CD4-positive, alpha-beta T cell treated with Interferon alpha-2 for 1 hour (primary cell): Measurements from ENCODE around the gene MCAT.

Experiments used
- DNase-seq, 2 donors: peaks; one replicate each; pipeline ENCODE4 v3.0.0-alpha.2; 2020 to 2022

Gene MCAT

DNA sequence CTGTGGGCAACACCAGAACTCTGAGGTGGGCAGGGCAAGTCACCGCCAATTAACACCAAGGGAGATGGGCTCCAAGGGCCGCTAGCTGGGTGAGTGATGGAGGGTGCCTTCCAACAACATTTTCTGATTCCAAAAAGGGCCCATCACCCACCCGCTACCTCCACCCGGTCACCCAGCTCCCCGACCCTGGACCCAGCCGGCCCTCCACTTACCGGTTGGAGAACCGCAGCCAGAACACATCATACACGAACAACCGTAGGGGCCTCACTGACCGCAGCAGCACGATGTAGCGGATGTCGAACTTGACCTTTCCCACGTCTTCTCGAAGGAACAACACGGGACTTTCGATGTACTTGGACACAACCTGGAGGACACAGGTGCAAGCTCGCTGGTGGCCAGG, 29.0 kb upstream of the MCAT start:
- DNase-seq = no peak

DNA sequence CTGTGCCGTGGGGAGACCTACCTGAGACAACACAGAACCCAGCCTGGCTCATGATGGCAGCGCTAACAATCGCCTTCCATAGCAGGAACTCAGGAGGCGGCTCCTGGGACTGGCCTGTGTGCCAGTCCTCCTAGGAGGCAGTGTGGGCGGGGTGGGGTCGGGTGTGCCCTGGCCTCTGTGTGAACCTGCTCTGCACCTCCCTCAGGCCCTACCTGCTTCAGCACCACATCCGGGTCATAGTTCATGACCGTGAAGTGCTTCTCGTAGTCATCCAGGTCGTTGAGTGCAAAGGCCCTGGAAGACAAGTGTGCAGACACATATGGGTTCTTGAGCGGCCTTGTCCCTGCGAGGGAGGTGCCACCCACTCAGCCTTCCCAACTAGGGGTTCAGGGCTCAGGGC, 28.4 kb upstream of the MCAT start:
- no peak for DNase-seq

DNA sequence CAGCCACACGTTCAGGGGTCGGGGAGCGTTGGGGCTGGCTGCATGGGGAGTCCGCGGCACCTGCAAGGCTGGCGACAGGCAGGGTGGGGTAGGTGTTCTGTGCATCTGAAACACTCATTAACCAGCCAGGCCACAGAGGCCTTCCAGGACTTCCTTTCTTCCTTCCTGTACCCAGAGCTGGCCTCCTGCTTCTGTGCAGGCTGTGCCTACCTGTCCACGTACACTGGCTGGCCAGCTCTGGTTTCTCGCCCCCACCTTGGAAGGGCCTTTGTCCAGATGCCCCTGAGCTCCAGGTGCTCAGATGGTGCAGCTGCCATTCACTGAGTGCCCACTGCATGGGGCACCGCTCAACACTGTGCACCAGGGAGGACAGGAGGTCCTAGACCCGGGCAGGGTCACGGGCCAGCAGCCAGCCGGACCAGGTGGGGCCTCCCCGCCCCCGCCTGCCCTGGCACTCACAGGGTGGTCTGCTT, 27.9 kb upstream of the MCAT start:
- no peak for DNase-seq

DNA sequence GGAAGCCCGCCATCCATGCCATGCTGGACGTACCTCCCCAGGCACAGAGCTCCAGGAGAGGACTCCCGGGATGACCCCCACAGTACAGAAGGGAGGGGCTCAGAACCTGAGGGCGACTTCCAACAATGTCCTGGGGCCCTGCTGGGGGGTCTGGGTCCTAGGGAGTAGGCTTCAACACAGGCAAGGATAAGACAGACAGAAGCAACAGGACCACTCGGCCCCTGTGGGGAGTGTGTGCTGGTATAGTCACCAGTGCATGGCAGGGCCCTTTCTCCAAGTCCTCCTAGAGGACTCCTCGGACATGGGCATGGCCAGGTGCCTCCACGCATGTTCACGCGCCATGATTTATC, 26.9 kb upstream of the MCAT start:
- DNase-seq = no peak

DNA sequence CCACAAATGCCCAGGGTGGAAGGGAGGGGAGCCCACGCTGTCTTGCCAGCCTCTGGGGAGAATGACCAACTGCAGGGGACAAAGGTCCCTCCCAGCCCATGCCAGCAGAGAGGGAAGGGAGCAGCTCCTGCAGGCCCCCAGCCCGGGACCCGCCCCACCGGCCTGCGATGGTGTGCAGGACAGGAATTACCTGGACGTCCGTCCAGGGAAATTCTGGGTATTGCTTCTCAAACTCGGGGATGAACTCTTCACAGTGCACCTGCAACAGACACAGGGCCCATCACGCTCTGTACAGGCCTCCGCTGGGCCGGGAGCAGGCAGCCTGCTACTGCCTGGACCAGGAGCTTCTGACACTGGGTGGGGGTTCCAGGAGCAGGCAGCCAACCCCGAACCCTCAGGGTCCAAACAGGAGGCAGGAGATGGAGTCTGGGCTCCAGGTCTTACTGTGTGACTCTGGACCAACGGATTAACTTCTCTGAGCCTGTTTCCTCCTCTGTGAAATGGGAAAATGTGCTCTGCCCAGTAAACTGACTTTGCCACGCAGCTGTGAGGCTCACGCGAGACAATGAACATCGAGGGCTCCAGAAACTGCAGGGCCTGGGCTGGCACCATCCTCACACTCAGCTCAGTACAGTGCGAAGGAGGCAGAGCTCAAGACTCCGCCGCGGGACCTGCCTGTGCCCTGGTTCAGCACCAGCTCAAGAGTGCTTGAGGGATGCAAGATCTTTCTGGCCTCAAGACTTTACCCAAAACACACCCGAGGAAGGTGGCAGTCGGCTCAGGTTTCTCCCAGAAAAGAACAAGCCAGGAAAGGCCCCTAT, 26.3 kb upstream of the MCAT start:
- no peak for DNase-seq

DNA sequence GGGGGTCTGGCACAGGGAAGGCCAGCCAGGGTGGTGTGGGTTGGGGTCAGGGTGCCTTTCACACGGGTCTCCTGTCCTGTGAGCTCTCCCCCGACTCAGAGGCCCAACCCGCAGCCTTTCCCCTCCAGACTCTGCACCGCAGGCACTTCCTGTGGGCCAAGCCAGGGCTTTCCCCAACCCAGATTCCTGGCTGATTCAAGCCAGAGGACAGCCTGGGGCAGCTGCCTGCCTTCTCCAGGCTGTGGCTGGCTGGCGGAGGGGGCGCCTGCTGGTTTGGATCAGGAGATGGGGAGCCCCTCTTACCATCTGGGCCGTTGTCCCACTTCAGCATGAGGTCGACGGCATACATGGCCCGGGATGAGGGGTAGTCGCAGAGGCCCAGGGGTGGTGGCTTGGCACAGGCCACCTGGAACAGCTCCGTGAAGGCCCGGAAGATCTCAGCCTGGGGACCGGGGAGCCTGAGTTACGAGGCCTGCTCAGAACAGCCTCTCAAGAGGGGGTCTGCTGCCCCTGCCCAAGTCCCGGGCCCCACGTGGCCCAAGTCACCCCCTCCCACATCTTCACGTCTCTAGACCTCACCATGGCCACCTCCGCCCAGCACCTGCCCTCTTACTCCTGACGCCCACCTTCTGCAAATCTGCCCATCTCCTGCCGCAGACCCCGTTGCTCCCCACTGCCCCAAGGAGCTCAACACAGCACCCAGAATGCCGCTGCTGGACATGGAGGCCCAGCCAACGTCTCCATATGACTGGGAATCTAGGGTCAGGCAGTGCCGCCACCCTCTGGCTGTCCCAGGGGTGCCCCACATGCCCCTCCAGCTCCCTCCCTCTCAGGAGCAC, 25.5 kb upstream of the MCAT start:
- DNase-seq = no peak

DNA sequence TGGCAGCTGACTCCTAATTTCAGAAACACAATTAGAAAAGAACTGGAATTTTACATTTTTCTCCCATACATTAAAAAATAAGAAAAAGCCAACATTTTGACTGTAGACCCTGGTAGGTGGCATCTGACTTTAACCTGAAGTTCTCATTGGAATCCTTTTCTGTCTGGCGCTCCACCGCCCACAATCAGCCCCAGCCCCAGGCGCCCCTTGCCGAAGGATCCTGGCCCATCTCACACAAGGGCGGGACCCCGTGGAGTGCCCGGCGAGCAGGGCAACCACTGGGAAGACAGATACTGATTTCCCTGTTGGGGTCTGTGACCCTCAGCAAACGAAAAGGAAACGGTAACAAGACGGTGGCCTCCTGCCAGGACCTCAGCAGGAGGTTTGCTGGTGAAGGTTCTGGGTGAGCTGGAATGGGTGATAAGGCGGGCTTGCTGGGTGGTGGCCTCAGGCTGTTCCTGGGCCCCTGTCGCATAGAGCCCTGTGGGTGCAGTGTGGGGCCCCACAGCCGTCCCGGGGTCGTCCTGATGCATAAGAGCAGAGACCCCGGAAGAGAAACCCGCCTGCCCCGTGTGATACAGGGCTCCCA, 23.9 kb upstream of the MCAT start:
- DNase-seq = no peak

DNA sequence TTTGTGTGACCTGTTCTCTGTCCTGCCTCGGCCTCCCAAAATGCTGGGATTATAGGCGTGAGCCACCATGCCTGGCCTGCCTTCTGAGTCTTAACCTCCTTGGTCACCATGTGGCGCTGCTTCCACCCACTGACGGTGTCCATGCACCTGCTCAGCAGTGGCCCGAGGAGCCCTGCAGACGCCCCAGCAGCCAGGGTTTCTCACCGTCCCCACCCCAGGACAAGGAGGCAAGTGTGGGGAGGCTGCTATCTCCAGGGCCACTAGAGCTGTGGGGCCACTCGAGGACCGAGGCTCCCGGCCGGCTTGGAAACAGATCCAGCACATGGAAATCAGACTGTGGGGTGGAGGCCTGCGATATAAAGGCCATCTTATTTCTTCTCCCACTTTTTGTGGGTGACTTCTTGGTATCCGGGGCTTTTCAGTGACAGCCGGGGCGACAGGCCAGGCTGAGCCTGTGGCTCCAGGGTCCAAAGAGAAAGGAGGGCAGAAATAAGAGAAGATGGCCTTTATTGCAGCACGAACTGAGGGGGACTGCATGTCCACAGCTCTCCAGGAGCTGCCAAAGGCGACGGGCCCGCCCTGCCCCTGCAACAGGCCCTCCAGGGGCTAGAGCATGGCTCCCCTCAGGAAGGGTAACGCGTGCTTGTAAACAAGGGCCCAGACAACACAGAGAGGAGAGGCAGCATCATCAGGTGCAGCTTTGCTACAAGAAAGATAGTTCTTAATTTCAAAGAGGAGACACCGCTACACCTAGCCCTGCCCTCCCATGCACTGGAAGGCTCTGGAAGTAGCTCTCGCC, 23.1 kb upstream of the MCAT start:
- no peak for DNase-seq

DNA sequence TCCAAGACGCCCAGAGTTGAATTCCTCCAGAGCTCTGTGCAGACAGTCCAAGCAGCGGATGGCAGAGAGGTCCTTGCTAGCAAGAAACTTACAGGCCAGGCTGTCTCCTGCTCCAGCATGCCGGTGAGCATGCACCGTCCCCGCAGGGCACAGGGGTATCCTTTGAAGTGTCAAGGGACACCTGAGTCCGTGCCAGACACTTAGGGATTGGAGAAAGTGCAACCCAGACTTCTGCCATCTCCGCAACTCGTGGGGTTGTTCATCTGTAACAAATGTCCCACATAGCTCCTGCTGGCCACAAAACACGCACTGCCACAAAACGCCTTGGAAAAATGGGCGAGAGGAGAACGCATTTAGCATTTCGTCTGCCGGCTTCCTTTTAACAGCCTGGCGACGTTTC, 21.4 kb upstream of the MCAT start:
- no peak for DNase-seq

DNA sequence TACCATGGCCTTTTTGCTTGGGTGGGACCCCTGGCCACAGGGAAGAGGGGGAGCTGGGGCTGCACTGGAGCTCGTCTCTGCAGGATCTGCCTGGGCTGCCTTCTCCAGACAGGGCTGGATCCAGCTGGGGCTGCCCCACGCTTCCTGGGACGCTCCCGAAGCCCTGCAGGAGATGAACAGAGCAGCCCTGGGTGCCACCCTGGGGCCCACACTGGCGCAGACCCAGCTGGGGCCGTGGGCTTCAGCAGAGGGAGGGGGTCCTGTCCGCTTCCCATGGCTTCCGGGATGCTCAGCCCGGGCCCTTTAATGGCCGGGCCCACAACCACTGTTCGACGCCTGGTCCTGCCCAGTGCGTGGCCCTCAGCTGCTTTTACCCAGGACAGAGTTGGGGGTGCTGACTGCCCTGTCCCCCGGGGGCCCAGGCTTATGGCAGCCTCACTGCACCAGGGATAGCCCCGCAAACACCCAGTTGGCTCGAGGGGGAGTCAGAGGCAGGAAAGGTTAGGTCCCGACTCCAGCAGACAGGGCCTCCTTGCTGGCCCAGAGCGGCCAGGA, 20.1 kb upstream of the MCAT start:
- no peak for DNase-seq

DNA sequence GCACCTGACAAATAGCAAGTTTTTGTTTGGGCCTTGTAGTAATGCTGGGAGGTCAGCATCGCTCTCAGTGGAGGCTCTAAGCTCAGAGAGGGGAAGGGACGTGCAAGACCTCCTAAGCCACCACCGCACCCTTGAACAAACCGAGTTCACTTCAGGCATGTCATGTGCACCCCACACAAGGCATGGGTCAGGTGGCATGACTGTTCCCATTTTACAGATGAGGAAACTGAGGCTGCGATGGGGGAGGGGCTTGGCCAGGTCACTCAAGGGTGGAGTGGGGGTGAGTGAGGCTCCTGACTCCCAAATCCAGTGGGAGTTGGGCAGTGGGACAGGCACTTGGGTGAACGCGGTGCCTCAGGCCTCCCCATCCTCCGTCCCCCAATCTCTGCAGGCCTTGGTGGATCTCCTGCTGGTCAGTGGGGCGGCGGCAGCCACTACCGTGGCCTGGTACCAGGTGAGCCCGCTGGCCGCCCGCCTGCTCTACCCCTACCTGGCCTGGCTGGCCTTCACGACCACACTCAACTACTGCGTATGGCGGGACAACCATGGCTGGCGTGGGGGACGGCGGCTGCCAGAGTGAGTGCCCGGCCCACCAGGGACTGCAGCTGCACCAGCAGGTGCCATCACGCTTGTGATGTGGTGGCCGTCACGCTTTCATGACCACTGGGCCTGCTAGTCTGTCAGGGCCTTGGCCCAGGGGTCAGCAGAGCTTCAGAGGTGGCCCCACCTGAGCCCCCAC, 19.4 kb upstream of the MCAT start:
- no peak for DNase-seq

DNA sequence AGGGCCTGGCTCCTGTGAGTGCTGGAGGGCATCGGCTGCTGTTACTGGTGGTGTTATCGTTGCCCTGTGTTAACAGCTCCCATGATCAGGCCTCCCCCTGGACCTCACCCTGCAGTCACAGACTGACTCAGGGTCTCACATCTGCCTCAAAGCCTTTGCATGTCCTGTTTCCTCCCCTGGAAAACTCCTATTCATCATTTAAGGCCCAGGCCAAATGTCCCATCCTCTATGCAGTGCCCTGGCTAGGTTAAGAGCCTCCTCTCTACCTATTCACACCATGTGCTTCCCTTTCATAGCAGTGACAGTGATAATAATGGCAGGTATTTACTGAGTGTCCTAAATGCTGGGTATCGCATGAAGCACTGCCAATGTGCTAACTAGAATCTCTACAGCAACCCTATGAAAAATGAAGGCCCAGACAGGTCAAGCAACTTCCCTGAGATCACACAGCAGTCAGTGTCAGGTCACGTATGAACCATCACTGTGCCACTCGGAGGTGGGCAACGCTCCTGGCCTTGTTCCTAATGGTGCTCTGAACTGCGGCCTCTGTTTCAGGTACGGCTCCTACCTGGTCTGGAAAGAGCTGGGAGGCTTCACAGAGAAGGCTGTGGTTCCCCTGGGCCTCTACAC, 17.4 kb upstream of the MCAT start:
- DNase-seq = no peak

DNA sequence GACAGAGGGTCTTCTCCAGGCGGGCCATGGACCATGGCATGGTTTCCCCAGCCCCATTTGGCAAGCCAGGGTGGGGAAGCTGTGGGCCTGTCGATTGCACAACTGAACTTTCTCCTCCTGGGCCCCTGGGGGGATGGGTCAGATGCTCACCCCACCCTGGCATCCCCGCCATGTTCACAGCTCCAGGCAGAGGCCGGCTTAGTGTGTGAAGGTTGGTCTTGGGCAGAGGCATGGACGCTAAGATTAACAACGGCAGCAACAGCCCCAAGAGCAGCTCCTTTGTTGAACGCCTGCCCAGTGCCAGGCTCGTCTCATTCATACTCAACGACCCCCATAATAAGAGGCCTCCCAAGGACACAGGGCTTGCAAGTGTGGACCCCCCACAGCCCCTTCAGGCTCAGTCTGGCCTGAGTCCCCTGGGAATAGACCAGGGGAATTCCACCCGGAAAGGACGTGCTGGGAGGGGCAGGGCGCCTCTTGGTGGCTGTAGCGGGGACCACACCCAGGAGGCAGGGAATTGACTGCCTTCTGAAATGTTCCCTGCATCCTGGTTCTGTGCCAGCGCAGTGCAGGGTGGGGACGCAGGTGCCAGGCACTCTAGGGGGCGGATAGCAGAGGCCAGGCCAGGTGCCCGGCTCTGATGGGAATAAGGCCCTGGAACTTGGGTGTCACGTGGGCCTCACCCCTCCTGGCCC, 16.4 kb upstream of the MCAT start:
- DNase-seq = no peak

DNA sequence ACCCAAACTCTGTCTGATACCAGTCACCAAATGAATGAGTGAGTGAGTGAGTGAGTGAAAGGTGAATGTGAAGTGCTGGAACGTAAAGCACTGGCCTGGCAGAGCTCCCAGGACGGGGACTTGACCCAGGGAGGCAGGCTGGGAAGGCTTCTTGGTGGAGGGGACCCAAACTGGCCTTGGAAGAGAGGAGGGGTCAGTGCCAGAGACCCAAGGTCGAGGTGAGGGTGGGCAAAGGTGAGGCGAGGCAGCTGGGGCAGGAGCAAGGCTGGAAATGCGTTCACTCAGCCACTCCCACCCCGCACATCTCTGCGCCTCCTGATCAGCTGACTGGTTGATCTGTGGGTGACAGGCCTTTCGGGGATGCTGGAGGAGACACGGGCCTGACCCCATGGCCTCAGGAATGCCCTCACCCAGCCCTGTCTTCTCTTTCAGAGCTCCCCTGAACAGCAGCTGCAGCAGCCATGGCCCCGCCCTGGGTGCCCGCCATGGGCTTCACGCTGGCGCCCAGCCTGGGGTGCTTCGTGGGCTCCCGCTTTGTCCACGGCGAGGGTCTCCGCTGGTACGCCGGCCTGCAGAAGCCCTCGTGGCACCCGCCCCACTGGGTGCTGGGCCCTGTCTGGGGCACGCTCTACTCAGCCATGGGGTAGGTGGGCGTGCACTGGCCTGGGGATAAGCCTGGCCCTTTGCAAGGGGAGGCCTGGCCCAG, 15.7 kb upstream of the MCAT start:
- DNase-seq = no peak

DNA sequence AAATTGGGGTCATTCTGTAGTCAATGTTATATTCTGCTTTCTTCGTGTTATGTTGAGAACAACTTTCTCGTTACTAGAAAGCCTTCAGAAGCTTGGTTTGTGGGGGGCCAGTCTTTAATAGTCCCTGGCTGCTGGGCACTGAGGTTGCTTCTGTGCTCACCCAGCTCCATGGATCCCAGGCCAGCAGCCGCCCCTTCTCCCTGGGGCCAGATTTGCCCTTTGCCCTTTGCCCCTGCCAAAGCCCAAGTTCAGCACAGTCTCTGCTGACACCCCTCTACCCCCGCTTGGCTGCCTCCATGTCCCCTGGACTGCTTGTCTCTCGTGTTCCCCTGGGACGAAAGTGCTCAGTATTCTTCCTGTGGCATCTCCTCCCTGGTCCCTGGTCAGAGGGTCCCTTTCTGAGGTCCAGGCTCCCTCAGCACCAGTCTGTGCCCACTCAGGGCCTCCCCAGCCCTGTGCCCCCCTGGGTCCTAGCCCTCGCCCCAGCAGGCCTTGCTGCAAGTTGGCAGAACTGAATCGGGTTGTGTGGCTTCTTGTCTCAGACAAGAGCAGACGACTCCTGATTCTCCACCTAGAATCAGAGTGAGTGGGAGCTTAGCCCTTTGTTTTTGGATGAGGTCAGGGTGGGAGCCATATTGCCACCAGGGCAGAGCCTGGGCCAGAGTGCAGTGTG, 14.8 kb upstream of the MCAT start:
- DNase-seq = no peak

DNA sequence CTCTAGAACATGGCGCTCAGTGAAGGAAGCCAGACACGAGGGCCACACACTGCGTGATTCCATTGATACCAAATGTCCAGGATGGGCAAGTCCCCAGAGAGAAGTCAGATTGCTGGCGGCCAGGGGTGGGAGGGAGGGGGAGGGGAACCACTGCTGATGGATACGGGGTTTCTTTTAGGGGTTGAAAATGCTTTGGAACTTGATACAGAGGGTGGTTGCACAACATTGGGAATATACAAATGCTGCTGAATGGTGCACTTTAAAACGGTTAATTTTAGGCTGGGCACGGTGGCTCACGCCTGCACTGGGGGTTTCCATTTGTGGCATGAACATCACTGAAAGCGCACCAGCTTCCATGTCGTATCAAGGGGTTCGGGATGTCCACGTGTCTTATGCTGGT, 13.2 kb upstream of the MCAT start:
- DNase-seq = no peak

DNA sequence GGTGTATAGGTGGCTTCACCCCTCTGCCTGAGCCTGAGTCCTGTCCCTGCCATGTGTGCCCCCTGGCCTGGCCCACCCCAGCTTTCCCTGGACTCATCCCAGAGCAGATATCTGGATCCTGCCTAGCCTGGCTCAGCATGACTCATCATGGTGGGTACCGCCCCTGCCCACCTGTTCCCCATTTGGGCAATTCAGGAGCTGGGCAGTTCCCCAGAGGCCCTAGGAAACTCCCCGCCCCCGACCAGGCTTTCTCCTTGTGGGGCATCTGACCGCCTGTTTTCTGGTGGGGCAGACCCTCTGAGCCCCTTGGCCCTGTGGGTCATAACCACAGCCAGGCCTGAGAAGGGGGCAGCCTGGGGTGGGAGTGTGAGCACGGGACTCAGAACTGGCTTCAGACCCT, 12.6 kb upstream of the MCAT start:
- no peak for DNase-seq

DNA sequence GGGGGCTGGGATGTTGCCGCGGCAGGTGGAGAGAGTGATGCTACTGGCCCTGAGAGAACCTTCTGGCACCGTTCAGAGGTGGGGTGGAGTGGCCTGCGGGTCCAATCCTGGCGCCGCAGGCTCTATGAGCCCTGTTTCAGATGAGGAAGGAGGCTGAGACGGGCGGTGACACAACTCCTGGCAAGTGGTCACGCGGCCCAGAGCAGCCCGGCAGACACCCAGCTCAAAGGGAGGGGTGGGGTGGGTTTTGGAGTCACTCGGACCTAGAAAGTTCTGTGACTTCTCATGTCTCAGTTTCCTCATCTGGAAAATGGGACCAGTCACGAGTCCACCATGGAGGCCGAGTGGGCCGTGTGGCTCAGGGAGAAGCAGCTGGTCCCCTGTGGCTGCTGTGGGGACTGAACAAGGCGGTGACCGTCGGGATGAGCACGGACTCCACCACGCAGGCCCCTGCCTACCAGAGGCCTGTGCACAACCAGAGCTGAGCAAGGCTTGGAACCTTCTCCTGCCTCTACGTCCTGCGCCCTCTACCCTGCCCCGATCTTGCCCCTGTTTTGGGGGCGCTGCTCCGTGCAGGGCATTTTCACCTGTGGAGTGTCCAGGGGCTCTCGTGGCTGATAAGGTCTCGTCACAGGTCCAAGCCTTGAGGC, 11.8 kb upstream of the MCAT start:
- peak in 1 of 2 donors; percentile 46 for DNase-seq

DNA sequence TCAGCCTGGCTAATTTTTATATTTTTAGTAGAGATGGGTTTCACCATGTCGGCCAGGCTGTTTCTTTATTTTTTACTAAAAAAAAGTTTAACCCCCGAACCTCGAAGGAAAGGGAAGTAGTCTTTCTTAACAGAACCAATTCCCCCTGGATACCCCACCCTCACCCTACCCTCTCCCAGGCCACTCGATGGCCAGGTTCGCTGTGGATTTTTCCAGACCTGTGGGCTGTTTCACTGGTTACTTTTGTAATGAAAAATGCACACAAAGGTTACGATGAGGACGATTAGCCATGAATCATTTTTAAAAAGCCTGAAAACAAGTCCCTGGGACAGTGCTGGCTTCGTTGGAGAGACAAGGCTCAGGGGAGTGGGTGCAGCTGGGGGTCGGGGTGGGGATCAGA, 10.7 kb upstream of the MCAT start:
- DNase-seq = no peak
